Astrocyte (in vitro differentiated cells and primary cell): ENCODE data around the gene FGD4. TPM values are rescaled to one million over a fixed set of nuclear protein-coding genes. Genes with fewer than 3 reads are reported as not detected.
A peak's percentile ranks its signal among the peaks of the same experiment; 100 is the strongest.

Experiments used
- DNase-seq: peaks from one replicate; pipeline ENCODE4 v3.0.0-alpha.2; 2010; ENCODE audit warnings: low read depth
- FAIRE-seq: peaks from 2 replicates; lab custom pipeline; 2011; peaks lifted over from hg19 to GRCh38; lab: Jason Lieb, UNC
- H2AFZ ChIP-seq: 2 replicates; pipeline ENCODE4 v1.6.0; 2012; ENCODE audit warnings: low read depth, low read length, inconsistent platforms
- H3K27ac ChIP-seq: 2 replicates; pipeline ENCODE4 v1.5.1; 2011; ENCODE audit warnings: low read depth, low read length, inconsistent platforms
- H3K27me3 ChIP-seq: 2 replicates; pipeline ENCODE4 v1.6.0; 2011; ENCODE audit warnings: low read length, inconsistent platforms; ENCODE audit not compliant: insufficient read depth
- H3K36me3 ChIP-seq: 2 replicates; pipeline ENCODE4 v1.5.1; 2011; ENCODE audit warnings: low read length, inconsistent platforms; ENCODE audit not compliant: insufficient read depth
- H3K4me1 ChIP-seq: 2 replicates; pipeline ENCODE4 v1.5.1; 2011; ENCODE audit warnings: low read length, inconsistent platforms; ENCODE audit not compliant: insufficient read depth
- H3K4me2 ChIP-seq: 2 replicates; pipeline ENCODE4 v1.6.0; 2012; ENCODE audit warnings: low read length, inconsistent platforms
- H3K4me3 ChIP-seq: 2 replicates; pipeline ENCODE4 v1.5.1; 2011; ENCODE audit warnings: low read depth, mild to moderate bottlenecking, low read length, inconsistent platforms; ENCODE audit not compliant: insufficient read depth
- H3K79me2 ChIP-seq: 2 replicates; pipeline ENCODE4 v1.6.0; 2012; ENCODE audit warnings: mild to moderate bottlenecking, low read length, inconsistent platforms; ENCODE audit not compliant: insufficient read depth
- H3K9ac ChIP-seq: 2 replicates; pipeline ENCODE4 v1.6.0; 2012; ENCODE audit warnings: mild to moderate bottlenecking, low read length, inconsistent platforms
- H3K9me3 ChIP-seq: 2 replicates; pipeline ENCODE4 v1.5.1; 2012; ENCODE audit warnings: low read depth, mild to moderate bottlenecking, low read length, inconsistent platforms; ENCODE audit not compliant: insufficient read depth
- H4K20me1 ChIP-seq: 2 replicates; pipeline ENCODE4 v1.6.0; 2012; ENCODE audit warnings: low read length, inconsistent platforms; ENCODE audit not compliant: insufficient read depth
- H3K27ac Mint-ChIP-seq: one replicate; pipeline ENCODE4 v1.8.0; 2021; ENCODE audit warnings: mild to moderate bottlenecking, mixed read lengths; ENCODE audit not compliant: unreplicated experiment
- H3K27me3 Mint-ChIP-seq: one replicate; pipeline ENCODE4 v1.8.0; 2021; ENCODE audit warnings: low read depth, mixed read lengths; ENCODE audit not compliant: unreplicated experiment
- H3K36me3 Mint-ChIP-seq: one replicate; pipeline ENCODE4 v1.8.0; 2021; ENCODE audit warnings: low read depth, mixed read lengths; ENCODE audit not compliant: unreplicated experiment
- H3K4me1 Mint-ChIP-seq: one replicate; pipeline ENCODE4 v1.8.0; 2021; ENCODE audit warnings: low read depth, mixed read lengths; ENCODE audit not compliant: unreplicated experiment
- H3K4me3 Mint-ChIP-seq: one replicate; pipeline ENCODE4 v1.8.0; 2021; ENCODE audit warnings: mild to moderate bottlenecking, moderate library complexity, mixed read lengths; ENCODE audit not compliant: unreplicated experiment
- H3K9me3 Mint-ChIP-seq: one replicate; pipeline ENCODE4 v1.8.0; 2021; ENCODE audit warnings: mild to moderate bottlenecking, mixed read lengths; ENCODE audit not compliant: unreplicated experiment
- CTCF ChIP-seq: IDR thresholded peaks from 2 replicates; pipeline ENCODE4 v1.5.1; 2011; ENCODE audit warnings: low read depth, mild to moderate bottlenecking, inconsistent platforms, low read length, moderate library complexity; ENCODE audit not compliant: insufficient read depth
- EZH2 ChIP-seq: IDR thresholded peaks from 2 replicates; pipeline ENCODE4 v1.6.1; 2012; ENCODE audit warnings: mild to moderate bottlenecking, low read length, inconsistent platforms; ENCODE audit not compliant: insufficient read depth
- total RNA-seq: library from RNA; stranded (reverse); gene quantifications from 2 replicates; pipeline ENCODE4 v1.2.1, GENCODE V29; 2021

FGD4 gene
- total RNA-seq, 1 donor from 2014 or later, result 18.7 TPM

DNA sequence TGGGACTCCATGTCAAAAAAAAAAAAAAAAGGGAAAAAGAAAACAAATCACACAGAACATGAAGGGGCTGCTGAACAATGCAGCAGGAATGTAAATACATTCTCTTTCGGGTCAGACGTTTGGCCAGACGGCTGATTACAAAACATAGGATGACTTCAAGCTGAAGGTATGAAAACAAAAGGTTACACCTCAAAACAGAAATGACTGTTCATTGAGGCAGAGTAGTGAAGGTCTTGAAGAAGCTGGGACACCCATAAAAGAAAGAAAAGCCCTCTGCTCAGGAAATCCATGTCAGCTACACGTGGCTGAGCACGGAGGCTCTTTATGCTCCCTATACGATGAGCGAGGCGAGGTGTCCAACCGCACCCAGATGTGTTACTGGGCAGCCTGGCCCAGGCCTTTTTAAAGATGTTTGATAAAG lies 37.7 kb downstream of the FGD4 start:
- Histone ChIP-seq H3K4me1 (peaks cover 19% of the 10 kb centered on the region), H3K9me3 (no peaks in the 10 kb centered on the region), H3K9ac (peak overlapping the region; percentile 30), H3K4me2 (peak overlapping the region; percentile 73), H3K27me3 (no peaks in the 10 kb centered on the region), H3K36me3 (no peaks in the 10 kb centered on the region), H2AFZ (peak overlapping the region; percentile 33), H3K27ac (peak overlapping the region; percentile 71), H3K79me2 (no peaks in the 10 kb centered on the region), H3K4me3 (no peak overlapping the region), H4K20me1 (no peaks in the 10 kb centered on the region)
- FAIRE-seq, result peak; percentile 86
- H3K27ac Mint-ChIP-seq, result peak overlapping the region; percentile 74
- no peak overlapping the region for H3K4me3 Mint-ChIP-seq
- H3K9me3 Mint-ChIP-seq, result no peaks in the 10 kb centered on the region
- H3K36me3 Mint-ChIP-seq, result no peaks in the 10 kb centered on the region
- TF ChIP-seq EZH2, result no peak
- TF ChIP-seq CTCF, result no peak
- DNase-seq, result peak; percentile 94
- peaks cover 21% of the 10 kb centered on the region for H3K4me1 Mint-ChIP-seq
- no peaks in the 10 kb centered on the region for H3K27me3 Mint-ChIP-seq

- Histone ChIP-seq H4K20me1 (no peaks in the 10 kb centered on the region), H3K36me3 (no peaks in the 10 kb centered on the region), H3K4me3 (no peak overlapping the region), H3K4me1 (peaks cover 21% of the 10 kb centered on the region), H3K9ac (no peak overlapping the region), H3K4me2 (no peak overlapping the region), H3K79me2 (no peaks in the 10 kb centered on the region), H3K27ac (no peak overlapping the region), H2AFZ (no peak overlapping the region), H3K9me3 (no peaks in the 10 kb centered on the region), H3K27me3 (no peaks in the 10 kb centered on the region)
- DNase-seq, result no peak
- no peaks in the 10 kb centered on the region for H3K27me3 Mint-ChIP-seq
- no peak overlapping the region for H3K4me3 Mint-ChIP-seq
- no peaks in the 10 kb centered on the region for H3K36me3 Mint-ChIP-seq
- peak overlapping the region; percentile 53 for H3K27ac Mint-ChIP-seq
- H3K4me1 Mint-ChIP-seq, result peaks cover 28% of the 10 kb centered on the region
- TF ChIP-seq CTCF, result no peak
- TF ChIP-seq EZH2, result no peak
- H3K9me3 Mint-ChIP-seq, result no peaks in the 10 kb centered on the region
- no peak for FAIRE-seq
Measured at GRCh38 chr12:32440120-32440865, 40.9 kb downstream of the FGD4 start.

DNA sequence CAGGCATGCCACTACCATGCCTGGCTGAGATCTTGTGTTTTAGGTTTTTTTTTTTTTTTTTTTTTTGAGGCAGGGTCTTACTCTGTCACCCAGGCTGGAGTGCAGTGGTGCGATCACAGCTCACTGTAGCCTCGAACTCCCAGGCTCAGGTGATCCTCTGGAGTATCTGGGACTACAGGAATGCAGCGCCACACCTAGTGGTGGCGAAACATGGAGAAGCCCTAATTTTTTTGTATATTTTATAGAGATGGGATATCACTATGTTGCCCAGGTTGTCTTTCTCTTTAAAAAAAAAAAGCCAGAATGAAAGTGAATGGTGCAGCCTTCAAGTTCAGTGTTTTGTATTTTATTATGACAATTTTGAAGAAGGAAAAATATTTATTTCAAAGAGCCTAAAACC lies 44.1 kb downstream of the FGD4 start:
- no peaks in the 10 kb centered on the region for H3K9me3 Mint-ChIP-seq
- no peak overlapping the region for H3K27ac Mint-ChIP-seq
- Histone ChIP-seq H3K4me1 (peaks cover 6% of the 10 kb centered on the region), H3K9me3 (no peaks in the 10 kb centered on the region), H3K4me2 (no peak overlapping the region), H3K79me2 (no peaks in the 10 kb centered on the region), H2AFZ (no peak overlapping the region), H4K20me1 (no peaks in the 10 kb centered on the region), H3K36me3 (no peaks in the 10 kb centered on the region), H3K27ac (no peak overlapping the region), H3K9ac (no peak overlapping the region), H3K4me3 (no peak overlapping the region), H3K27me3 (no peaks in the 10 kb centered on the region)
- no peak for TF ChIP-seq EZH2
- no peak for TF ChIP-seq CTCF
- H3K4me1 Mint-ChIP-seq, result peaks cover 31% of the 10 kb centered on the region
- H3K36me3 Mint-ChIP-seq, result no peaks in the 10 kb centered on the region
- H3K27me3 Mint-ChIP-seq, result no peaks in the 10 kb centered on the region
- FAIRE-seq (no peak), DNase-seq (no peak)
- H3K4me3 Mint-ChIP-seq, result no peak overlapping the region
